Measurements from ENCODE around the gene TRIM8.

DNA sequence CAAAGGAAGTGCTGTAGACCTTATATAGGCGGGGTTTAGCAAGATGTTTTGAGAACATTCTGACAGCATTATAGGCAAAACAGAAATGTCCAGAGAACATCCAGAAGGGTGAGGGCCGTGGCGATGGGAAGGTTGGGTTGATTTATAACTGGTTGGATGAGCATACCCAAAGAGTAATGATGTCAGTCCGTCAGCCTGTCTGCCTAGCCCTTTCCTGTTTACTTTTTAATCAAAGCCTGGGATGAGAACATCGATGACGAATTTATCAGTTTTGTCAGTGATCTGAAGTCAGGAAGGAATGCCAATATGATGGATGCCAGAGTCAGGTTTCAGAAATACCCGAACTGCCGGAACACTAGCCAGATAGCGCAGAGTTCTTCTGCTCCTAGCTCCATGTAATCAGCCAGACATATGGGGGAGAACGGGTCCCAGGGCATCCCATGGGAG lies 33.8 kb upstream of the TRIM8 start:
- TF ChIP-seq, protein P1, sequence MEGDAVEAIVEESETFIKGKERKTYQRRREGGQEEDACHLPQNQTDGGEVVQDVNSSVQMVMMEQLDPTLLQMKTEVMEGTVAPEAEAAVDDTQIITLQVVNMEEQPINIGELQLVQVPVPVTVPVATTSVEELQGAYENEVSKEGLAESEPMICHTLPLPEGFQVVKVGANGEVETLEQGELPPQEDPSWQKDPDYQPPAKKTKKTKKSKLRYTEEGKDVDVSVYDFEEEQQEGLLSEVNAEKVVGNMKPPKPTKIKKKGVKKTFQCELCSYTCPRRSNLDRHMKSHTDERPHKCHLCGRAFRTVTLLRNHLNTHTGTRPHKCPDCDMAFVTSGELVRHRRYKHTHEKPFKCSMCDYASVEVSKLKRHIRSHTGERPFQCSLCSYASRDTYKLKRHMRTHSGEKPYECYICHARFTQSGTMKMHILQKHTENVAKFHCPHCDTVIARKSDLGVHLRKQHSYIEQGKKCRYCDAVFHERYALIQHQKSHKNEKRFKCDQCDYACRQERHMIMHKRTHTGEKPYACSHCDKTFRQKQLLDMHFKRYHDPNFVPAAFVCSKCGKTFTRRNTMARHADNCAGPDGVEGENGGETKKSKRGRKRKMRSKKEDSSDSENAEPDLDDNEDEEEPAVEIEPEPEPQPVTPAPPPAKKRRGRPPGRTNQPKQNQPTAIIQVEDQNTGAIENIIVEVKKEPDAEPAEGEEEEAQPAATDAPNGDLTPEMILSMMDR (IDR thresholded peaks at IDR 0.05; ENCODE audit: insufficient read depth, low read length): no peak
- TF ChIP-seq, protein P2, sequence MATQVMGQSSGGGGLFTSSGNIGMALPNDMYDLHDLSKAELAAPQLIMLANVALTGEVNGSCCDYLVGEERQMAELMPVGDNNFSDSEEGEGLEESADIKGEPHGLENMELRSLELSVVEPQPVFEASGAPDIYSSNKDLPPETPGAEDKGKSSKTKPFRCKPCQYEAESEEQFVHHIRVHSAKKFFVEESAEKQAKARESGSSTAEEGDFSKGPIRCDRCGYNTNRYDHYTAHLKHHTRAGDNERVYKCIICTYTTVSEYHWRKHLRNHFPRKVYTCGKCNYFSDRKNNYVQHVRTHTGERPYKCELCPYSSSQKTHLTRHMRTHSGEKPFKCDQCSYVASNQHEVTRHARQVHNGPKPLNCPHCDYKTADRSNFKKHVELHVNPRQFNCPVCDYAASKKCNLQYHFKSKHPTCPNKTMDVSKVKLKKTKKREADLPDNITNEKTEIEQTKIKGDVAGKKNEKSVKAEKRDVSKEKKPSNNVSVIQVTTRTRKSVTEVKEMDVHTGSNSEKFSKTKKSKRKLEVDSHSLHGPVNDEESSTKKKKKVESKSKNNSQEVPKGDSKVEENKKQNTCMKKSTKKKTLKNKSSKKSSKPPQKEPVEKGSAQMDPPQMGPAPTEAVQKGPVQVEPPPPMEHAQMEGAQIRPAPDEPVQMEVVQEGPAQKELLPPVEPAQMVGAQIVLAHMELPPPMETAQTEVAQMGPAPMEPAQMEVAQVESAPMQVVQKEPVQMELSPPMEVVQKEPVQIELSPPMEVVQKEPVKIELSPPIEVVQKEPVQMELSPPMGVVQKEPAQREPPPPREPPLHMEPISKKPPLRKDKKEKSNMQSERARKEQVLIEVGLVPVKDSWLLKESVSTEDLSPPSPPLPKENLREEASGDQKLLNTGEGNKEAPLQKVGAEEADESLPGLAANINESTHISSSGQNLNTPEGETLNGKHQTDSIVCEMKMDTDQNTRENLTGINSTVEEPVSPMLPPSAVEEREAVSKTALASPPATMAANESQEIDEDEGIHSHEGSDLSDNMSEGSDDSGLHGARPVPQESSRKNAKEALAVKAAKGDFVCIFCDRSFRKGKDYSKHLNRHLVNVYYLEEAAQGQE (IDR thresholded peaks at IDR 0.05; ENCODE audit: insufficient replicate concordance, low read depth): no peak

All from HL-60 (cell line).